Hepatocyte (in vitro differentiated cells): ENCODE data around the gene CAPN12. TPM values are rescaled to one million over a fixed set of nuclear protein-coding genes. Genes with fewer than 3 reads are reported as not detected.

ENCODE experiments used
- DNase-seq: peaks from one replicate; pipeline ENCODE4 v3.0.0-alpha.2; 2016; ENCODE audit warnings: low spot score
- H2AFZ ChIP-seq: fragments of 200-600 bp; sonication (generic); 2 replicates; pipeline ENCODE4 v1.6.0; 2016; ENCODE audit warnings: antibody characterized with exemption, mild to moderate bottlenecking
- H3K27ac ChIP-seq: fragments of 200-600 bp; sonication (generic); 2 replicates; pipeline ENCODE4 v1.5.1; 2016; ENCODE audit warnings: mild to moderate bottlenecking
- H3K27me3 ChIP-seq: fragments of 200-600 bp; sonication (generic); 2 replicates; pipeline ENCODE4 v1.6.1; 2016
- H3K36me3 ChIP-seq: fragments of 200-600 bp; sonication (generic); replicated peaks from 2 replicates; pipeline ENCODE4 v1.5.1; 2016; ENCODE audit warnings: low read depth; ENCODE audit not compliant: insufficient read depth
- H3K4me1 ChIP-seq: fragments of 200-600 bp; sonication (generic); 2 replicates; pipeline ENCODE4 v1.5.1; 2016; ENCODE audit warnings: mild to moderate bottlenecking, moderate library complexity; ENCODE audit not compliant: insufficient read depth
- H3K4me2 ChIP-seq: fragments of 200-600 bp; sonication (generic); 2 replicates; pipeline ENCODE4 v1.6.0; 2016
- H3K4me3 ChIP-seq: fragments of 200-600 bp; sonication (generic); 2 replicates; pipeline ENCODE4 v1.5.1; 2016; ENCODE audit warnings: mild to moderate bottlenecking
- H3K79me2 ChIP-seq: fragments of 200-600 bp; sonication (generic); 2 replicates; pipeline ENCODE4 v1.6.0; 2017; ENCODE audit warnings: mild to moderate bottlenecking
- H3K9me2 ChIP-seq: fragments of 200-600 bp; sonication (generic); replicated peaks from 2 replicates; pipeline ENCODE4 v1.6.0; 2017; ENCODE audit warnings: mild to moderate bottlenecking; ENCODE audit not compliant: insufficient read depth
- H3K9me3 ChIP-seq: fragments of 200-600 bp; sonication (generic); 2 replicates; pipeline ENCODE4 v1.5.1; 2016; ENCODE audit warnings: low read depth, mild to moderate bottlenecking
- H4K20me1 ChIP-seq: fragments of 200-600 bp; sonication (generic); 2 replicates; pipeline ENCODE4 v1.6.0; 2016; ENCODE audit warnings: mild to moderate bottlenecking; ENCODE audit not compliant: insufficient read depth, poor library complexity, severe bottlenecking
- EZH2 ChIP-seq: fragments of 200-600 bp; sonication (generic); IDR thresholded peaks from 2 replicates; pipeline ENCODE4 v1.6.1; 2016; ENCODE audit warnings: antibody characterized with exemption, mild to moderate bottlenecking, borderline replicate concordance
- EZH2phosphoT487 ChIP-seq: fragments of 200-600 bp; sonication (generic); IDR thresholded peaks from one replicate; pipeline ENCODE4 v1.6.1; 2018; ENCODE audit warnings: antibody characterized with exemption, mild to moderate bottlenecking, low read depth, moderate library complexity; ENCODE audit not compliant: unreplicated experiment, severe bottlenecking
- WGBS: methylation state at CpG from one replicate; pipeline ENCODE4 v1.1.6; 2016; ENCODE audit warnings: low lambda C conversion rate; ENCODE audit errors: missing lambda C conversion rate; 5-methylcytosine and 5-hydroxymethylcytosine counted together
- polyA plus RNA-seq: library from polyadenylated mRNA; unstranded; fragments of >200 nt; fragmentation: Nextera tagmentation; extraction: Ambion mirVana; gene quantifications from 2 replicates; pipeline ENCODE4 v1.2.1, GENCODE V29; 2016
- total RNA-seq: library from RNA; depleted of rRNA; stranded (reverse); fragments of >200 nt; gene quantifications from 2 replicates; pipeline ENCODE4 v1.2.3, GENCODE V29; 2014
- TF ChIP-seq, protein P1 (sequence below): fragments of 200-600 bp; sonication (generic); IDR thresholded peaks from 2 replicates; pipeline ENCODE4 v1.5.1; 2016; ENCODE audit warnings: antibody characterized with exemption, mild to moderate bottlenecking; ENCODE audit not compliant: poor library complexity

Gene CAPN12
- total and polyA plus RNA-seq, 2 experiments from 2014 or later, result 24.3 to 26.6 TPM

DNA sequence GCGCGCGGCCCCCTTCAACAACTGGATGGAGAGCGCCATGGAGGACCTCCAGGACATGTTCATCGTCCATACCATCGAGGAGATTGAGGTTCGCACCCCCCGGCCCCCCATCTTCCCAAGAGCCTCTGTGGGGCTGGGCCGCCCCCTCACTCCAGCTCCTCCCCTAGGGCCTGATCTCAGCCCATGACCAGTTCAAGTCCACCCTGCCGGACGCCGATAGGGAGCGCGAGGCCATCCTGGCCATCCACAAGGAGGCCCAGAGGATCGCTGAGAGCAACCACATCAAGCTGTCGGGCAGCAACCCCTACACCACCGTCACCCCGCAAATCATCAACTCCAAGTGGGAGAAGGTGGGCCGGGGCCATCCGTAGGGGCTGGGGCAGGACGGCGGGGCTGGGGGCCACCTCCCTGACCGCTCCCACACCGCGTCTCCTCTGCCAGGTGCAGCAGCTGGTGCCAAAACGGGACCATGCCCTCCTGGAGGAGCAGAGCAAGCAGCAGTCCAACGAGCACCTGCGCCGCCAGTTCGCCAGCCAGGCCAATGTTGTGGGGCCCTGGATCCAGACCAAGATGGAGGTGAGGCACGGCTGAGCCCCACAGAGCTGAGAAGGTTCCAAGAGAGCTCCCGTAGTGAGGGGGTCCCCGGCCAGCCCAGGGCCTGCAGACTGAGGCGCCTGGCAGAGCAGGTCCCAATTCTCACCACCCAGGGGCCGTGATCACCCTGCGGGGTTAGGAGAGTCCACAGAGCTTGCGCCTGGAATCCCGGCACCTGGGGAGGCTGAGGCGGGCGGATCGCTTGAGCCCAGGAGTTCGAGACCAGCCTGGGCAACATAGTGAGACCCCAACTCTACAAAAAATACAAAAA lies 20.1 kb downstream of the CAPN12 start:
- Histone ChIP-seq H3K9me3 (no peaks in the 10 kb centered on the region), H3K27ac (no peak overlapping the region), H3K27me3 (no peaks in the 10 kb centered on the region), H3K4me1 (peaks cover 9% of the 10 kb centered on the region), H2AFZ (no peak overlapping the region), H3K4me3 (no peak overlapping the region), H4K20me1 (no peaks in the 10 kb centered on the region), H3K79me2 (peaks cover 5% of the 10 kb centered on the region), H3K4me2 (no peak overlapping the region), H3K9me2 (no peaks in the 10 kb centered on the region), H3K36me3 (no peaks in the 10 kb centered on the region)
- 99% methylated on average over 35 of the region's 42 CpGs for WGBS
- TF ChIP-seq, protein P1, sequence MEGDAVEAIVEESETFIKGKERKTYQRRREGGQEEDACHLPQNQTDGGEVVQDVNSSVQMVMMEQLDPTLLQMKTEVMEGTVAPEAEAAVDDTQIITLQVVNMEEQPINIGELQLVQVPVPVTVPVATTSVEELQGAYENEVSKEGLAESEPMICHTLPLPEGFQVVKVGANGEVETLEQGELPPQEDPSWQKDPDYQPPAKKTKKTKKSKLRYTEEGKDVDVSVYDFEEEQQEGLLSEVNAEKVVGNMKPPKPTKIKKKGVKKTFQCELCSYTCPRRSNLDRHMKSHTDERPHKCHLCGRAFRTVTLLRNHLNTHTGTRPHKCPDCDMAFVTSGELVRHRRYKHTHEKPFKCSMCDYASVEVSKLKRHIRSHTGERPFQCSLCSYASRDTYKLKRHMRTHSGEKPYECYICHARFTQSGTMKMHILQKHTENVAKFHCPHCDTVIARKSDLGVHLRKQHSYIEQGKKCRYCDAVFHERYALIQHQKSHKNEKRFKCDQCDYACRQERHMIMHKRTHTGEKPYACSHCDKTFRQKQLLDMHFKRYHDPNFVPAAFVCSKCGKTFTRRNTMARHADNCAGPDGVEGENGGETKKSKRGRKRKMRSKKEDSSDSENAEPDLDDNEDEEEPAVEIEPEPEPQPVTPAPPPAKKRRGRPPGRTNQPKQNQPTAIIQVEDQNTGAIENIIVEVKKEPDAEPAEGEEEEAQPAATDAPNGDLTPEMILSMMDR, result no peak
- TF ChIP-seq EZH2, result no peak
- no peak for TF ChIP-seq EZH2phosphoT487
- DNase-seq, result no peak

DNA sequence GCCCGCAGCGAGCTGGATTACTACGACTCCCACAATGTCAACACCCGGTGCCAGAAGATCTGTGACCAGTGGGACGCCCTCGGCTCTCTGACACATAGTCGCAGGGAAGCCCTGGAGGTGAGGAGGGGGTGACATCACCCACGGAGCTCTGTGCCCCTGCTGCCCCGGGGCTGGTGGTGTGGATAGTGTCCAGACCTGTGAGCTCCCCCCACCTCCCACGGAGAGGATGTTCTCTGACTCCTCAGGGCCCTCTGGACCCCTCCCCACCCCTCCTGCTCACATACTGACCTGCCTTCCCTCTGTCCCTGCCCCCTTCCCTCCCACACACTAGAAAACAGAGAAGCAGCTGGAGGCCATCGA lies 20.7 kb downstream of the CAPN12 start:
- Histone ChIP-seq H3K79me2 (peaks cover 5% of the 10 kb centered on the region), H3K27ac (peak overlapping the region; percentile 89), H4K20me1 (no peaks in the 10 kb centered on the region), H3K27me3 (no peaks in the 10 kb centered on the region), H3K4me3 (no peak overlapping the region), H3K4me1 (peaks cover 14% of the 10 kb centered on the region), H2AFZ (no peak overlapping the region), H3K9me3 (no peaks in the 10 kb centered on the region), H3K4me2 (no peak overlapping the region), H3K36me3 (no peaks in the 10 kb centered on the region), H3K9me2 (no peaks in the 10 kb centered on the region)
- TF ChIP-seq, protein P1, result no peak
- TF ChIP-seq EZH2 (no peak), EZH2phosphoT487 (no peak)
- DNase-seq, result no peak
- WGBS, result 55% methylated on average over 11 of the region's 11 CpGs

DNA sequence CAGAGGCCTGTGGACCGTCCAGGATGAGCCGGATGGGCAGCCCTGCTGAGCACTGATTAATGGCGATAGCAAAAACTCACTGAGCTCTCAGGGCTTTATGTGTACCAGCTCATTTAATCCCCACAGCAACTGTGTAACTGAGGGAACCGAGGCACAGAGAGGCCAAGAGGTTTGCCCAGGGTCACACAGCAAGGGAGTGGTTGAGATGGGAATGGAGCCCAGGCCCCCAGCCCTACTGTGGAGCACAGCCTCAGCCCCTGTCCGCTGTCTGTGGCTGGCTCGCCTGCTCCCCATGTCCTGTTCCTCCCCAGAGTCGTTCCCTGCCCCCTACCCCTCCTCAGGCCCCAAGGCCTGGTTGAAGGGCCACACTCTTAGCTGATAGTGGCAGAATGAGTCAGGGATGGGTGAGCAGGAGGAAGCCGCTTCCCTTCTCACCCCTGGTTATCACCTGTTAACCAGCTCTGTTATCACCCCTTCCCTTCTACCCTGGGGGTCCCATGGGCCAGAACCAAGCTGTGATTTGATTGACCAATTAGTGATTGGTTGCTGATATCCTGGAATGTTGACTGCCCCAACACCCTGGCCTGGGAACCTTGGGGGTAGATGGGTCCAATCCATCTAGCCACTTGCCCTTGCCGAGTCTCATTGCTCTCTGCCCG lies 21.2 kb downstream of the CAPN12 start:
- no peak overlapping the region for H3K4me2 ChIP-seq
- no peaks in the 10 kb centered on the region for H3K36me3 ChIP-seq
- H3K4me1 ChIP-seq, result peaks cover 14% of the 10 kb centered on the region
- no peak overlapping the region for H2AFZ ChIP-seq
- TF ChIP-seq, protein P1, result no peak
- TF ChIP-seq EZH2phosphoT487 (no peak), EZH2 (no peak)
- DNase-seq, result no peak
- H4K20me1 ChIP-seq, result no peaks in the 10 kb centered on the region
- H3K9me3 ChIP-seq, result no peaks in the 10 kb centered on the region
- no peaks in the 10 kb centered on the region for H3K27me3 ChIP-seq
- WGBS, result 90% methylated on average over 10 of the region's 10 CpGs
- no peaks in the 10 kb centered on the region for H3K9me2 ChIP-seq
- peak overlapping the region; percentile 89 for H3K27ac ChIP-seq
- peaks cover 5% of the 10 kb centered on the region for H3K79me2 ChIP-seq
- no peak overlapping the region for H3K4me3 ChIP-seq
